ENCODE results near the gene TCF12. TPM values are rescaled to one million over a fixed set of nuclear protein-coding genes. Genes with fewer than 3 reads are reported as not detected.
"Not testable (repeated sequence)": the region's sequence is repeated elsewhere in the genome, so short reads cannot be mapped to it uniquely, and the experiment has no call there.

Gene TCF12
- total and polyA plus RNA-seq, 4 donors: 17.8 to 158 (median 64.4) TPM

GRCh38 chr15:56932509-56932868 is 14.0 kb downstream of the TCF12 start:
- DNase-seq; H3K9me3 ChIP-seq (ENCODE audit: control insufficient read depth, low read length); H3K27ac ChIP-seq (ENCODE audit: low read depth in 1 of 2, low read length in 2 of 2); ATAC-seq (ENCODE audit: low FRiP score); H3K4me1 ChIP-seq (ENCODE audit: control insufficient read depth in 1 of 2, insufficient read depth in 2 of 2, low read length in 2 of 2); H3K27me3 ChIP-seq (ENCODE audit: control insufficient read depth in 1 of 2, insufficient read depth in 2 of 2, low read length in 1 of 2); H3K4me3 ChIP-seq (ENCODE audit: low read length in 2 of 2); H3K36me3 ChIP-seq (ENCODE audit: control insufficient read depth in 1 of 2, insufficient read depth in 2 of 2, low read length in 1 of 2): not testable (repeated sequence)
- intact Hi-C loops (cut with DNase I): loop anchor here in 1 of 2 donors (5.0 kb wide), 1 partner anchor 280 kb away; no protein-coding TSS in a partner anchor
- WGBS, 2 donors: 93 to 97% methylated on average over 4 of the region's 4 CpGs

GRCh38 chr15:56933410-56933809 is 15.0 kb downstream of the TCF12 start:
- WGBS, 2 donors: 52 to 57% methylated on average over 1 of the region's 1 CpG
- Histone ChIP-seq H3K4me3 (ENCODE audit: low read length in 2 of 2) (no peak overlapping the region), H3K27ac (ENCODE audit: low read depth in 1 of 2, low read length in 2 of 2) (no peak overlapping the region), H3K4me1 (ENCODE audit: control insufficient read depth in 1 of 2, insufficient read depth in 2 of 2, low read length in 2 of 2) (peaks cover 0 to 5% of the 10 kb centered on the region in 2 donors), H3K27me3 (ENCODE audit: control insufficient read depth in 1 of 2, insufficient read depth in 2 of 2, low read length in 1 of 2) (no peaks in the 10 kb centered on the region), H3K36me3 (ENCODE audit: control insufficient read depth in 1 of 2, insufficient read depth in 2 of 2, low read length in 1 of 2) (peaks cover 0 to 2% of the 10 kb centered on the region in 2 donors), H3K9me3 (ENCODE audit: control insufficient read depth, low read length) (no peaks in the 10 kb centered on the region)
- ATAC-seq (ENCODE audit: low FRiP score) (no peak), DNase-seq (no peak)
- intact Hi-C loops (cut with DNase I): loop anchor here in 1 of 2 donors (5.0 kb wide), 1 partner anchor 279 kb away; no protein-coding TSS in a partner anchor

GRCh38 chr15:56933811-56934210 is 15.4 kb downstream of the TCF12 start:
- H3K9me3 ChIP-seq (ENCODE audit: control insufficient read depth, low read length): no peaks in the 10 kb centered on the region
- peaks cover 0 to 5% of the 10 kb centered on the region in 2 donors for H3K4me1 ChIP-seq (ENCODE audit: control insufficient read depth in 1 of 2, insufficient read depth in 2 of 2, low read length in 2 of 2)
- no peaks in the 10 kb centered on the region for H3K27me3 ChIP-seq (ENCODE audit: control insufficient read depth in 1 of 2, insufficient read depth in 2 of 2, low read length in 1 of 2)
- no peak overlapping the region for H3K27ac ChIP-seq (ENCODE audit: low read depth in 1 of 2, low read length in 2 of 2)
- H3K36me3 ChIP-seq (ENCODE audit: control insufficient read depth in 1 of 2, insufficient read depth in 2 of 2, low read length in 1 of 2): peaks cover 0 to 2% of the 10 kb centered on the region in 2 donors
- intact Hi-C loops (cut with DNase I): loop anchor here in 1 of 2 donors (5.0 kb wide), 1 partner anchor 278 kb away; no protein-coding TSS in a partner anchor
- DNase-seq: no peak
- ATAC-seq (ENCODE audit: low FRiP score): no peak
- H3K4me3 ChIP-seq (ENCODE audit: low read length in 2 of 2): no peak overlapping the region

- Histone ChIP-seq H3K4me1 (ENCODE audit: control insufficient read depth in 1 of 2, insufficient read depth in 2 of 2, low read length in 2 of 2) (peaks cover 0 to 5% of the 10 kb centered on the region in 2 donors), H3K4me3 (ENCODE audit: low read length in 2 of 2) (no peak overlapping the region), H3K9me3 (ENCODE audit: control insufficient read depth, low read length) (no peaks in the 10 kb centered on the region), H3K36me3 (ENCODE audit: control insufficient read depth in 1 of 2, insufficient read depth in 2 of 2, low read length in 1 of 2) (peaks cover 0 to 2% of the 10 kb centered on the region in 2 donors), H3K27me3 (ENCODE audit: control insufficient read depth in 1 of 2, insufficient read depth in 2 of 2, low read length in 1 of 2) (no peaks in the 10 kb centered on the region), H3K27ac (ENCODE audit: low read depth in 1 of 2, low read length in 2 of 2) (no peak overlapping the region)
- DNase-seq: no peak
- intact Hi-C loops (cut with DNase I): loop anchor here in 1 of 2 donors (5.0 kb wide), 1 partner anchor 278 kb away; no protein-coding TSS in a partner anchor
- WGBS, 2 donors: 68 to 73% methylated on average over 5 of the region's 5 CpGs
- no peak for ATAC-seq (ENCODE audit: low FRiP score)
Measured at GRCh38 chr15:56934269-56934668, 15.8 kb downstream of the TCF12 start.

DNA sequence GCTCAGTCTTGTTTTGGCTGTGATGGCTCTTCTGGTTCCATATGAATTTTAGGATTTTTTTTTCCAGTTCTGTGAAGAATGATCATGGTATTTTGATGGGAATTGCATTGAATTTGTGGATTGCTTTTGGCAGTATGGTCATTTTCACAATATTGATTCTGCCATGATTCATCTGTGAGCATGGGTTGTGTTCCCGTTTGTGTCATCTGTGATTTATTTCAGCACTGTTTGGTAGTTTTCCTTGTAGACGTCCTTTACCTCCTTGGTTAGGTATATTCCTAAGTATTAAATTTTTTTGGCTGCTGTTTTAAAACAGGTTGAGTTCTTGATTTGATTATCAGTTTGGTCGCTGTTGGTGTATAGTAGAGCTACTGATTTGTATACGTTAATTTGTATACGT is 18.5 kb downstream of the TCF12 start:
- Histone ChIP-seq H3K27me3 (ENCODE audit: control insufficient read depth in 1 of 2, insufficient read depth in 2 of 2, low read length in 1 of 2) (no peaks in the 10 kb centered on the region), H3K4me1 (ENCODE audit: control insufficient read depth in 1 of 2, insufficient read depth in 2 of 2, low read length in 2 of 2) (peaks cover 0 to 2% of the 10 kb centered on the region in 2 donors), H3K9me3 (ENCODE audit: control insufficient read depth, low read length) (no peaks in the 10 kb centered on the region), H3K36me3 (ENCODE audit: control insufficient read depth in 1 of 2, insufficient read depth in 2 of 2, low read length in 1 of 2) (peaks cover 0 to 2% of the 10 kb centered on the region in 2 donors), H3K27ac (ENCODE audit: low read depth in 1 of 2, low read length in 2 of 2) (no peak overlapping the region), H3K4me3 (ENCODE audit: low read length in 2 of 2) (no peak overlapping the region)
- 88 to 93% methylated on average over 5 of the region's 5 CpGs for whole genome bisulfite sequencing, 2 donors
- DNase-seq (no peak), ATAC-seq (ENCODE audit: low FRiP score) (no peak)
- intact Hi-C loops (cut with DNase I): no loop called here

- Histone ChIP-seq H3K9me3 (ENCODE audit: control insufficient read depth, low read length) (no peaks in the 10 kb centered on the region), H3K27me3 (ENCODE audit: control insufficient read depth in 1 of 2, insufficient read depth in 2 of 2, low read length in 1 of 2) (no peaks in the 10 kb centered on the region), H3K36me3 (ENCODE audit: control insufficient read depth in 1 of 2, insufficient read depth in 2 of 2, low read length in 1 of 2) (peaks cover 0 to 2% of the 10 kb centered on the region in 2 donors), H3K4me3 (ENCODE audit: low read length in 2 of 2) (no peak overlapping the region), H3K27ac (ENCODE audit: low read depth in 1 of 2, low read length in 2 of 2) (no peak overlapping the region), H3K4me1 (ENCODE audit: control insufficient read depth in 1 of 2, insufficient read depth in 2 of 2, low read length in 2 of 2) (peaks cover 0 to 2% of the 10 kb centered on the region in 2 donors)
- ATAC-seq (ENCODE audit: low FRiP score) (no peak), DNase-seq (no peak)
- intact Hi-C loops (cut with DNase I): no loop called here
Measured at GRCh38 chr15:56939257-56939656, 20.8 kb downstream of the TCF12 start.

DNA sequence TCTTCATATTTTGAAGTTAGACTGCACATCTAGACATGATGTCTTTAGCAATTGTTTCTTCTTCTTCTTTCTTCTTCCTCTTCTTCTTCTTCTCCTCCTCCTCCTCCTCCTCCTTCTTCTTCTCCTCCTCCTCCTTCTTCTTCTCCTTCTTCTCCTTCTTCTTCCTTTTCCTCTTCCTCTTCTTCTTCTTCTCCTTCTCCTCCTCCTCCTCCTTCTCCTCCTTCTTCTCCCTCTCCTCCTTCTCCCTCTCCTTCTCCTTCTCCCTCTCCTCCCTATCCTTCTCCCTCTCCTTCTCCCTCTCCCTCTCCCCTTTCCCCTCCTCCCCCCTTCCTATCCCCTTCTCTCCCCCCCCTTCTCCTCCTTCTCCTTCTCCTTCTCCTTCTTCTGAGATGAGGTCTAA is 21.9 kb downstream of the TCF12 start:
- Histone ChIP-seq H3K4me3 (ENCODE audit: low read length in 2 of 2) (no peak overlapping the region), H3K27me3 (ENCODE audit: control insufficient read depth in 1 of 2, insufficient read depth in 2 of 2, low read length in 1 of 2) (no peaks in the 10 kb centered on the region), H3K36me3 (ENCODE audit: control insufficient read depth in 1 of 2, insufficient read depth in 2 of 2, low read length in 1 of 2) (no peaks in the 10 kb centered on the region), H3K4me1 (ENCODE audit: control insufficient read depth in 1 of 2, insufficient read depth in 2 of 2, low read length in 2 of 2) (no peaks in the 10 kb centered on the region), H3K27ac (ENCODE audit: low read depth in 1 of 2, low read length in 2 of 2) (no peak overlapping the region), H3K9me3 (ENCODE audit: control insufficient read depth, low read length) (no peaks in the 10 kb centered on the region)
- intact Hi-C loops (cut with DNase I): no loop called here
- ATAC-seq (ENCODE audit: low FRiP score) (no peak), DNase-seq (no peak)

- no peak for DNase-seq
- H3K4me3 ChIP-seq (ENCODE audit: low read length in 2 of 2): no peak overlapping the region
- H3K4me1 ChIP-seq (ENCODE audit: control insufficient read depth in 1 of 2, insufficient read depth in 2 of 2, low read length in 2 of 2): no peaks in the 10 kb centered on the region
- intact Hi-C loops (cut with DNase I): no loop called here
- H3K27me3 ChIP-seq (ENCODE audit: control insufficient read depth in 1 of 2, insufficient read depth in 2 of 2, low read length in 1 of 2): no peaks in the 10 kb centered on the region
- no peak for ATAC-seq (ENCODE audit: low FRiP score)
- H3K36me3 ChIP-seq (ENCODE audit: control insufficient read depth in 1 of 2, insufficient read depth in 2 of 2, low read length in 1 of 2): no peaks in the 10 kb centered on the region
- no peak overlapping the region for H3K27ac ChIP-seq (ENCODE audit: low read depth in 1 of 2, low read length in 2 of 2)
- no peaks in the 10 kb centered on the region for H3K9me3 ChIP-seq (ENCODE audit: control insufficient read depth, low read length)
Measured at GRCh38 chr15:56942118-56942517, 23.7 kb downstream of the TCF12 start.

DNA sequence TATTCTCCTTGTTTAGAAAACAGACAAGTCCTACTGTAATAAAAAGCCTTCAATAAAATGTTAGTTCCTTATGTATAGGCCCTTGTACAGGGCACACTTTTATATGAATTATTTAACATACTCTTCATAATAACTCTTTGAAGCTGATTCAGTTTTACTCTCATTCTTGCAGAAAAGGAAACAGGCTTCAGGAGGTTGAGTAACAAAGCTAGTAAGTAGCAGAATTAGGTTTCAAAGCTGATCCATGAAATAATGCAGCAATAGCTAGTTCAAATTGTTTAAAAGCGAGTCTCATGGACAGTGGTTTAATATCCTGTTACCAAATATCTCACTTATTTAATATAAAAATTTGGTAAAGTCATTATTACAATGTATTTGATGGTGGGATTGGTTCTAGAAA is 25.0 kb downstream of the TCF12 start:
- DNase-seq (no peak), ATAC-seq (ENCODE audit: low FRiP score) (no peak)
- Histone ChIP-seq H3K4me1 (ENCODE audit: control insufficient read depth in 1 of 2, insufficient read depth in 2 of 2, low read length in 2 of 2) (no peaks in the 10 kb centered on the region), H3K27me3 (ENCODE audit: control insufficient read depth in 1 of 2, insufficient read depth in 2 of 2, low read length in 1 of 2) (no peaks in the 10 kb centered on the region), H3K27ac (ENCODE audit: low read depth in 1 of 2, low read length in 2 of 2) (no peak overlapping the region), H3K36me3 (ENCODE audit: control insufficient read depth in 1 of 2, insufficient read depth in 2 of 2, low read length in 1 of 2) (no peaks in the 10 kb centered on the region), H3K4me3 (ENCODE audit: low read length in 2 of 2) (no peak overlapping the region), H3K9me3 (ENCODE audit: control insufficient read depth, low read length) (no peaks in the 10 kb centered on the region)
- WGBS, 2 donors: 97 to 98% methylated on average over 1 of the region's 1 CpG
- intact Hi-C loops (cut with DNase I): no loop called here
